Measurements from ENCODE around the gene VAX1. TPM values are rescaled to one million over a fixed set of nuclear protein-coding genes. Genes with fewer than 3 reads are reported as not detected.

Gene VAX1
- total RNA-seq, 2 experiments from 2014 or later = not detected

DNA sequence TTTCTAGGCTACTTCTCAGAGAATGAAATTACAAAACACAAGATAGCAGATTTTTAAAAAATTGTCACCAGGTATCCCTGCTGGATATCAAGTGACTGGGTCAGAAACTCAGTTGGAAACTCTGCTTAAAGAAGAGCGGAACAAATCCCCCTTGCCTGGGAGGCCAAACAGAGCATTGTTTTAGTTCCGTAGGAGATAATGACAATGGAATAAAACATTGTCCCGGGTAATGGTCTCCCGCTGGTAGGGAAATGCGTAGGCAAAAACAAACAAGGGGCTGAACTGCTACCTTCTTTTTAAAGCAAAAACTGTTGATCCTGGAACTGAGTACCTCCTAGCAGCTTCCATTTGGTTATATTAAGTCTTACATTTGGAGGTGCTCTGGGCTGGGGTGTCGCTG is 21.3 kb upstream of the VAX1 start:
- DNase-seq = no peak
- Mint-ChIP-seq H3K27ac (no peak overlapping the region), H3K4me1 (peaks cover 1% of the 10 kb centered on the region), H3K36me3 (peaks cover 2% of the 10 kb centered on the region), H3K4me3 (no peak overlapping the region), H3K9me3 (peaks cover 6% of the 10 kb centered on the region), H3K27me3 (peaks cover 73% of the 10 kb centered on the region)
- ATAC-seq (ENCODE audit: low read depth) = no peak
- POLR2A ChIA-PET = no interaction called here

DNA sequence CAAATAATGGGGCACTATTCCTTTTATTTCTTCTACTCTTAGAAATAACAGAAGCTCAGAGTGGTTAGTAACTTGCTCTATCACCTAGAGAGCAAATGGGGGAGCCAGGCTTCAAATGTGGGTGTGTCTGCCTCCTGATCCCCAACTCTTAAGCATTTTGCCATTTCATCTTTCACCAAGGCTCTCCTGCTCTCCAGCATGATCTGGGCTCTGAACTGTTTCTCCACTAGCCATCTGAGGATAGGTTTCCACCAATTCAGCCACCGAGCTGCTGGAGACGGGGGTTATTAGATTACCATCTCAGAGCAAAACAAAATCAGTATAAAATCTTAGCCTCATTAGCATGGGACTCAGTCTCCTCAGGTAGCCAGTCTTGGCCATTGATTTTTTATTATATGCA is 20.2 kb upstream of the VAX1 start:
- ATAC-seq (ENCODE audit: low read depth) (no peak), DNase-seq (no peak)
- Mint-ChIP-seq H3K9me3 (peaks cover 6% of the 10 kb centered on the region), H3K27ac (no peak overlapping the region), H3K4me1 (peaks cover 1% of the 10 kb centered on the region), H3K27me3 (peaks cover 67% of the 10 kb centered on the region), H3K36me3 (peaks cover 2% of the 10 kb centered on the region), H3K4me3 (no peak overlapping the region)
- POLR2A ChIA-PET = no interaction called here

DNA sequence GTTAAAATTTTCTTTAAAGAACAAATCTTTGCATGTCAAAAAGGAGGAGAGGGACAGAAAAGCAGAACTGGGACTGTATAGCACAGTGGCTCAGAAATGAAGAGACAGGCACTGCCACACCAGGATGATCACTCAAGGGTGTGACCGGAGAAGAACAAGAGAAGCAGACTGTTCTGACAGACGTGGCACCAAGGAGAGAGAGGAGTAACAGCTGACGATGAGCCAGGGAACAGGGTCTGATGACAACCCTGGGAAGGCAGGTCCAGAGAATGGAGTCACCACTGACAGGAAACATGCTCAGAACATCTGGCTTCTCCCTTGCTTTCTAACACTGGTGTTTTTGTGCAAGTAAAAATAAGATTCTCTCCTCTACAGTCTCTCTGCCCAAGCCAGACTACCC is 14.6 kb upstream of the VAX1 start:
- H3K9me3 Mint-ChIP-seq = no peaks in the 10 kb centered on the region
- DNase-seq (no peak), ATAC-seq (ENCODE audit: low read depth) (no peak)
- no peak overlapping the region for H3K4me3 Mint-ChIP-seq
- H3K4me1 Mint-ChIP-seq = no peaks in the 10 kb centered on the region
- H3K27me3 Mint-ChIP-seq = peaks cover 30% of the 10 kb centered on the region
- H3K36me3 Mint-ChIP-seq = no peaks in the 10 kb centered on the region
- POLR2A ChIA-PET = no interaction called here
- no peak overlapping the region for H3K27ac Mint-ChIP-seq

DNA sequence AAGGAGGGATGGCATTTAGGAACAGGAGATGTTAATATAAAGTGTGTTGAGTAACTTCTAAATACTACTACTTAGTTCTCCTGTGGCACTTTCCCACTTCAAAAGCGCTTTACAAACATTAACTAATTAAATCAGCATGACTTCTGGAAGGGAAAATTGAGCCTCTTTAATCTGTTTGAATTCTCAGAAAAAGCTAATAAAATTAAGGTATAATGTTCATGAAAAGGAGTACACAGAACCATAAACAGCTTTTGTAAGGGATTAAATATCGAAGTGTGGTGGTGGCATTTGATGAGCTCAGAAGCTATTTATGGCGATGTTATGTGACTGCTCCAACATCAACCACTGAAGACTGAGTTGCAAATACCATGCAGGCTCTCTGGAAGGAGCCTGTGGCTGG is 10.2 kb upstream of the VAX1 start:
- Mint-ChIP-seq H3K9me3 (no peaks in the 10 kb centered on the region), H3K27me3 (peaks cover 23% of the 10 kb centered on the region), H3K27ac (no peak overlapping the region), H3K4me1 (no peaks in the 10 kb centered on the region), H3K36me3 (no peaks in the 10 kb centered on the region), H3K4me3 (no peak overlapping the region)
- POLR2A ChIA-PET = no interaction called here
- ATAC-seq (ENCODE audit: low read depth) (no peak), DNase-seq (no peak)

DNA sequence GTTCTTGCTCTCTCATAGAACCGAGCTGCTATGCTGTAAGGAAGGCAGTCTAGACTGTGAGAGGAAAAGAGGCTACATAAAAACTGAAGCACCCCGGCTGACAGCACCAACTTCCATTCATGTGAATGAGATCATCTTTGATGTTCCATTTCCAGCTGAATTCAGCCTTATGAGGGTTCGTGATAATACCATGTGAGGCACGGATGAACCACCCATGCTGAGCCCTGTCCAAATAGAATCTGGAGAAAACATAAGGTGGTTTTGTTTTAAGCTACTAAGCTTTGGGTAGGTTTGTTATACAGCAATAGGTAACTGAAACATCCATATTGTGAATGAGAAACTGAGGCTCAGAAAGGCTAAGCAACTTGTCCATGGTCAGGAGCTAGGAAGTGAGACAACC is 6.9 kb upstream of the VAX1 start:
- Mint-ChIP-seq H3K4me1 (no peaks in the 10 kb centered on the region), H3K27me3 (peaks cover 47% of the 10 kb centered on the region), H3K36me3 (no peaks in the 10 kb centered on the region), H3K27ac (no peak overlapping the region), H3K4me3 (no peak overlapping the region), H3K9me3 (no peaks in the 10 kb centered on the region)
- no peak for DNase-seq
- POLR2A ChIA-PET = no interaction called here
- ATAC-seq (ENCODE audit: low read depth) = no peak

DNA sequence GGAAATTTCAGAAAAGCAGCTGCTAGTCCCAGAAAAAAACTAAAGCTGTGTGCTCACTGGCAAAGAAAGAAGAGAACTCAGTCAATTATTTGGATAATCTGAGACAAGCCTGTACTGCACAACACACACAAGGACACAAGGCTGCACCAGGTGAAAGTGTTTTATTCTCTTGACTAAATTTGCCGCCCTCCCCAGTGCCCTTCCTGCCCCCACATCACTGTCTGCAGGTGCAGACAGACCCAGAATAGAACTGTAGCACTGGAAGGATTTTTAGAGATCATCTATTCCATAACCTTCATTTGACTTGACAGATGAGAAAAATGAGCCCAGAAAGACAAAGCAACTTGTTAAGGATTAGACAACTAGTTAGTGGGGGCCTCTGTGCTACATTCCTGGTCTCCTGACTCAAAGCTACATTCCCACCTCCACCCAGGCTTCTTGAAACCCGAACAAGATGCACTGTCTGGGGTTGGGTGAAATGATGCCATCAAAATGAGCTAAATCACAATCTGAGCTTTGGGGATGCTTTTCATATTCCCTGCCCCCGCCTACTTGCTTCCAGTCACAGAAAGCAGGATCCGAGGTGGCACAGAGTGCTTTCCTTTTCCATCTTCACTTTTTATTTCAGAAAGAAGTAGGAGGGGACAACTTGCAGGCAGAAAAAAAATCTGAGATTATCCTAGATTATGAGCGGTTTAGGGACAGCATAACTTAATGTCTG is 5.2 kb upstream of the VAX1 start:
- no peaks in the 10 kb centered on the region for H3K4me1 Mint-ChIP-seq
- no peak for ATAC-seq (ENCODE audit: low read depth)
- no peak for DNase-seq
- H3K27me3 Mint-ChIP-seq = peaks cover 54% of the 10 kb centered on the region
- H3K27ac Mint-ChIP-seq = no peak overlapping the region
- no peaks in the 10 kb centered on the region for H3K9me3 Mint-ChIP-seq
- no peak overlapping the region for H3K4me3 Mint-ChIP-seq
- no peaks in the 10 kb centered on the region for H3K36me3 Mint-ChIP-seq
- POLR2A ChIA-PET = no interaction called here

DNA sequence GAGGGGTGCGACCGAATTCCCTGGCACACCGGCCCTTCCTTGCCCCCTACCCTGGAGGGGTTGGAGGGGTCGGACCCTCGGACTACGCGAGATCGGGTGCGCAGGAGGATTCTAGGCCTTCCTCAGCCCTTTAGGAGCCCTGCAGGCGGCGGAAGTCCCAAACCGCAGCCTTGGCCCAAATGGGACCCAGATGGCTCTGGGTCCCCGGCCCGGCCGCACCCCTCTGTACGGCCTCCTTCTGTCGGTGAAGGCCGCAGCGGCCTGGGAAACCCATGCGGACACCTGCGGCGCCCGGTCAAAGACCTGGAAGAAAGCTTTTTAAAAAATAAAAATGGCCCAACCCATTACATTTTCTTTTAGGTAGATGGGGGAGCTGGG is 2.4 kb upstream of the VAX1 start:
- Mint-ChIP-seq H3K9me3 (no peaks in the 10 kb centered on the region), H3K36me3 (peaks cover 1% of the 10 kb centered on the region), H3K4me1 (peaks cover 2% of the 10 kb centered on the region), H3K27me3 (peaks cover 64% of the 10 kb centered on the region), H3K27ac (no peak overlapping the region), H3K4me3 (no peak overlapping the region)
- DNase-seq (no peak), ATAC-seq (ENCODE audit: low read depth) (no peak)
- POLR2A ChIA-PET = no interaction called here

DNA sequence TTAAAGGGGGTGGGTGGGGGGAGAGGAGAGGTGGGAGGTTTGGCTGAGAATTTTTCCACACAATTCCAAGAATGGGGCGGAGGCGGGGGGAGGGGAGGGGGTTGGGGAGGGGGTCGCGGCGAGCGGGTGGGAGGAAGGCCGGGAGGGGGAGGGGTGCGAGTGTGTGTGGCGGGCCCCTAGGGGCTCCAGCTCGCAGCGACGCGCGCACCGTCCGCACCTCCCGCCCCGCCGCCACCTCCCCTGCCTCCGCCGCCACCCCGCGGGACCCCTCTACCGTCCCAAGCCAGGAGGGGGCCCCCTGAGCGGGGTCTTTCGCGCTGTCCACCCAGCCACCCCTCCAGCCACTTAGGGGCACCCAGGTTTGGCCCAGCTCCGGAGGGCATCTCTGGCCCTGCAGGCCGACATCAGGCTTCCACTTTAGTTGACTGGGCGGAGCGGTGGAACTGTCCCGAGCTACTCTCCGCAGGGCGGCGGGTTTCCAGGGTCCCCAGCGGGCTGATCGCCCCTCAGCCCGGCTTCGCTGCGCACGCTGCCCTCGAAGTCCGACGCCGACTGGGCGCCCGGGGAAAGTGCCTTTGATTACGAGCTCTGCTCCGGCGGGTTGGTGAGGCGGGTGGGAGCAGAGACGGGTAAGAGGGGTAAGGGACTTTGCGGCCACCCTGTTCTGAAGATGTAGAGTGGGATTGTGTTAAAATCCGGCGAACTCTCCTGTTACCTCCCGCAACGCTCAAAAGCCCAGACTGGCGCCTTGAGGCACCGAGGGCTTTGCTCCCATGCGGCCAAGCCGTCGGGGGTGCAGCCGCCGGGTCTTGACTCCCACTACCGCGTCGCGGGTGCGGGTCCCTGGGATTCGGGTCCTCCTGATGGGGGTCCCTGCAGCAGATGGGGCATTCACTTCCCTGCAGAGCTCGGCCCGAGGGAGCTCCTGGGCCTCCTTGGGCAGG is 1.8 kb upstream of the VAX1 start:
- no peak for ATAC-seq (ENCODE audit: low read depth)
- Mint-ChIP-seq H3K27ac (no peak overlapping the region), H3K27me3 (peaks cover 69% of the 10 kb centered on the region), H3K9me3 (no peaks in the 10 kb centered on the region), H3K4me3 (no peak overlapping the region), H3K36me3 (peaks cover 1% of the 10 kb centered on the region), H3K4me1 (peaks cover 2% of the 10 kb centered on the region)
- POLR2A ChIA-PET = no interaction called here
- peak; percentile 30 for DNase-seq

DNA sequence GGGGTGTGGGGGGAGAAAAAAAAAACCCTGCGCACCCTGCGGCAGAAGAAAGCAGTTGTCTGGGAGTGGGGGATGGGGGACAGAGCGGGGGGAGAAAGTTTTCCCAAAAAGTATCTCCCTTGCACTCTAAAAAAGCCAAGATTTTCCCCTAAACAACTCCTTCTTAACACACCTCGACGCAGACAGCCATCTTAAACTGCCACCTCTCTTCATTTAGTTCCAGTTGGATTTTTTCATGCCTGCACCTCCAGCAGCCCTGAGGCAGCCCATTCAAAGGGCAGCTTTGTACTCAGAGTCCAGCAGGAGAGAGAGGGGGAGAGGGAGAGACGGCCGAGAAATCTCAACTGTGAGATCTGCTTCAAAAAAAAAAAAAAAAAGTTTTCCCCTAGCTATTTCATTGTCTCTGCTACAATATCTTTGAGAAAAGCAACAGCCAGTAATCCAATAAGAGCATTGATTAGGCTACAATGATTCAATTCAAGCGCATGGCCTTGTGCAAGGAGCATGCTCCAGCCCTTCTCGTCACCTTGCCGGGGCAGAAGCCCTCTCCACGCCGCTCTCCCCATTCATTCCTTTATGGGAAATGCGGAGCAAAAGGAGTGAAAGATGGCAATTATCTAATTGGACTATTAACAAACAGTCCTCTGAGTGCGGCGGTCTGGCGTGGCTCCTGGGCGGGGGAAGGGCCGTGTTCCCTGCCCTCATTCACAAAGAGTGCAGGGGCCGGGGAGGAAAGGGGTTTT is 939 bp upstream of the VAX1 start:
- H3K4me3 Mint-ChIP-seq = no peak overlapping the region
- DNase-seq = no peak
- peaks cover 1% of the 10 kb centered on the region for H3K36me3 Mint-ChIP-seq
- ATAC-seq (ENCODE audit: low read depth) = no peak
- no peak overlapping the region for H3K27ac Mint-ChIP-seq
- peaks cover 72% of the 10 kb centered on the region for H3K27me3 Mint-ChIP-seq
- no peaks in the 10 kb centered on the region for H3K9me3 Mint-ChIP-seq
- POLR2A ChIA-PET = no interaction called here
- H3K4me1 Mint-ChIP-seq = peaks cover 2% of the 10 kb centered on the region

DNA sequence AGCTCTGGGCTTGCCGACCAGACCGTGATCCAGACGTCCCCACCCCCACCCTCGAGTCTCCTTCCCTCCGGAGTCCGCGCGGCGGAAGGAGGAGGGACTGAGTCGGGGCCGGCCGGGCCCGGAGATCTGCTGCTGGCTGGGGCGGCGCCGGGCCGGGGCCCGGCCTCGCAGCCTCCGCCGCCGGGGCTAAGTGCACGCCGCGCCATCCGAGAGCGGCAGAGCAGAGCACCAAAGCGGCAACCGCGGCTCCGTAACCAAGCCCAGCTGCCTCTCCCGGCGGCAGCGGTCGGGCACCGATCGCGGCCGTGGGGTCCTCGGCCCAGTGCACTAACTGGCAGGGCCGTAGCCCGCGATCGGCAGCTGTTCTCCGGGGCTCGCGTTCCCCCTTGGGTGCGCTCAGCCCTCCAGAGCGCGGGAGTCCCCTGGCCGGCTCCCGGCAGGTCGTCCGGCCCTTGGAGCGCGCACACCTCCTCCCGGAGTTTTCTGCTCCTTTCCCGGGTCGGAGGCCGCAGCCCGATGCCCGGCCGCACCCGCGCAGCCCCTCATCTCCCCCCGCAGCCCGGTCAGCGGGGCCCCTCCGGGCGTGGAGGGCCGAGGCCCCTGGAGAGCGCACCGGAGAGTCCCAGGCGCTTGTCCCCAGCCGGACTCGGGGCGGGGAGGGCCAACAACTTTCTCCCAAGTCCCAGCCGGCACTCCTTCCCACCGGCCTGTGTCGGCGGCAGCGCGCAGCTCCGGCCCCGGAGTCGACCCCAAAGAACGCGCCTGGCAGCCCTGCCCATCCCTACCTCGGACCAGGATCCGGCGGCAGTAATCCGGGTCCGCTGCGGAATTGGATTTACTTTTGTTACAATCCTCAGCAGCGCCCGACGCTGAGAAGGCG is 799 bp downstream of the VAX1 start:
- H3K4me3 Mint-ChIP-seq = no peak overlapping the region
- peaks cover 1% of the 10 kb centered on the region for H3K9me3 Mint-ChIP-seq
- no peak for ATAC-seq (ENCODE audit: low read depth)
- peaks cover 5% of the 10 kb centered on the region for H3K36me3 Mint-ChIP-seq
- H3K27ac Mint-ChIP-seq = peak overlapping the region; percentile 64
- POLR2A ChIA-PET = no interaction called here
- DNase-seq = peak; percentile 42
- peaks cover 76% of the 10 kb centered on the region for H3K27me3 Mint-ChIP-seq
- peaks cover 2% of the 10 kb centered on the region for H3K4me1 Mint-ChIP-seq

DNA sequence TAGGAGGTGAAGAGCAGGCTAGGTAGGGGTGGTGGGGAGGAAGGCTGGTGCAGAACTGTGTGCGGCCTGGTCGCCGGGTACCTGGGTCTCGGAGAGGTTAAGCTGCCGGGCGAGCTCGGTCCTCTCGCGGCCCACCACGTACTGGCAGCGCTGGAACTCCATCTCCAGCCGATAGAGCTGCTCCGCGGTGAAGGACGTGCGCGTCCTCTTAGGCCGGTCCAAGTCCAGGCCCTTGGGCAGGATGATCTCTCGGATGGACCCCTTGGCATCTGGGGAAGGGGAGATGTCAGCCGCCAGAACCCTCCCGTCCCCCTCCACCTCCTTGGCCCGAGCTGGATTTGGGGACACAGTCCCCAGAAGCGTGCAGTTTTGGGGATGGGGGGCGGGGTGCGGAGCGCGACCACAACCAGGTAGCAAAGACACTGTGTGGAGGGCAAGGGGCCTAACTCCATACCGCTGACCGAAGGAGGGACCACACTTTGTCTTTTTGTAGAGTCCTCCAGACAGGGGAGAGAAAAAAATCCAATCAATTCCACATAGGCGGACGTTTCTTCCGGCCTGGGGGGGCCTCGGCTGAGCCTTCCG is 1.6 kb downstream of the VAX1 start:
- Mint-ChIP-seq H3K4me3 (peak overlapping the region; percentile 28), H3K27ac (peak overlapping the region; percentile 48), H3K4me1 (peaks cover 8% of the 10 kb centered on the region), H3K9me3 (peaks cover 1% of the 10 kb centered on the region), H3K36me3 (peaks cover 6% of the 10 kb centered on the region), H3K27me3 (peaks cover 76% of the 10 kb centered on the region)
- POLR2A ChIA-PET = interaction anchor here (0.6 kb wide), 1 partner anchor 110 kb away, joined by 3 read pairs; no protein-coding TSS in a partner anchor
- DNase-seq (no peak), ATAC-seq (ENCODE audit: low read depth) (no peak)

DNA sequence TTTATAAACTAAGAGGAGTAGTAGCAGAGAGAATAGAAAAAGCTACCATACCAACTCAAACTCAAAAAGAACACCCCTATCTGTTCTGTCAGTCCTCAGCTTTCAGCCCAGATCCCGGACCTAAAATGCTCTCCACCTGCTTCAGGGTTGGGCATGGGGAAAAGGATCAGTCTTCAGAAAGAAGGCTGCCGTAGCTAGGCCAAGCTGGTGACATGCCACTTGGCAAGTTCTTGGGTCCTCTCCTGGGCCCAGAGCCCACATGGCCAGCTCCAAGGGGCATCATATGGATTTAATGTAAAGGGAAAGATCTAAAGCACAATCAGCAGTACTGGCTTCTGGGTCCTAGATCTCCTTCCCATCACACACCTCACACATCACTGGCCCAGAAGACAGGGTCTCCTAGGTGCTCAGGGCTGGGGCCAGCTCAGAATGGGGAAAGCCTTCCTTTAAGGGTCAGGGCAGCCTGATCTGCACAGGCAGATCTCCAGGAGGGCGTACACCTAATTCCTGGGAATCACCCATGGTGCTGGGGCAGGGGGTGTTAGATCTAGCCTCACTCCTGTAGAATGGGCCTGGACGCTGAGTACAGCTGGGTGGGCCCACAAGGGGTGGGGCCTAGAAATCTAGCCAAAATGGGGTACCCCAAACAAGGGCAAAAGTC is 2.5 kb downstream of the VAX1 start:
- POLR2A ChIA-PET = no interaction called here
- H3K9me3 Mint-ChIP-seq = peaks cover 1% of the 10 kb centered on the region
- H3K4me1 Mint-ChIP-seq = peaks cover 10% of the 10 kb centered on the region
- no peak for DNase-seq
- no peak overlapping the region for H3K27ac Mint-ChIP-seq
- no peak for ATAC-seq (ENCODE audit: low read depth)
- no peak overlapping the region for H3K4me3 Mint-ChIP-seq
- peaks cover 8% of the 10 kb centered on the region for H3K36me3 Mint-ChIP-seq
- H3K27me3 Mint-ChIP-seq = peaks cover 78% of the 10 kb centered on the region
